Activated CD8-positive, alpha-beta memory T cell treated with anti-CD3 and anti-CD28 coated beads for 24 hours (primary cell): ENCODE data around the gene RPLP2.

ENCODE experiments used
- DNase-seq: peaks from one replicate; pipeline ENCODE4 v3.0.0-alpha.2; 2020

Gene RPLP2

GRCh38 chr11:826836-827145 lies 17.0 kb downstream of the RPLP2 start:
- no peak for DNase-seq

- DNase-seq = peak; percentile 70
Observed at GRCh38 chr11:827146-827896, 17.6 kb downstream of the RPLP2 start.

GRCh38 chr11:827897-828192 lies 18.1 kb downstream of the RPLP2 start, which contains the start of gene CRACR2B:
TSS of gene CRACR2B (plus strand) at chr11:827919. CDS start at chr11:828608, 689 bp downstream.
- no peak for DNase-seq

- DNase-seq = no peak
Observed at GRCh38 chr11:828506-829175, 18.9 kb downstream of the RPLP2 start.

GRCh38 chr11:829176-829846 lies 19.5 kb downstream of the RPLP2 start:
- peak; percentile 60 for DNase-seq

GRCh38 chr11:829847-830294 lies 20.1 kb downstream of the RPLP2 start:
- DNase-seq = peak; percentile 61

GRCh38 chr11:830295-831117 lies 20.7 kb downstream of the RPLP2 start:
- peak; percentile 84 for DNase-seq

- DNase-seq = peak; percentile 61
Observed at GRCh38 chr11:831118-831864, 21.5 kb downstream of the RPLP2 start.

GRCh38 chr11:831961-832528 lies 22.3 kb downstream of the RPLP2 start:
- DNase-seq = peak; percentile 61

GRCh38 chr11:832529-833113 lies 22.9 kb downstream of the RPLP2 start, which contains the start of gene CD151:
TSS of gene CD151 (plus strand) at chr11:832952. CDS start at chr11:836070, 3,118 bp downstream.
- DNase-seq = peak; percentile 79

GRCh38 chr11:833114-833791 lies 23.5 kb downstream of the RPLP2 start:
- peak; percentile 74 for DNase-seq

GRCh38 chr11:833849-834311 lies 24.1 kb downstream of the RPLP2 start:
- no peak for DNase-seq

- peak; percentile 64 for DNase-seq
Observed at GRCh38 chr11:834371-835316, 24.9 kb downstream of the RPLP2 start.

GRCh38 chr11:836274-836673 lies 26.5 kb downstream of the RPLP2 start:
- DNase-seq = no peak

- DNase-seq = no peak
Observed at GRCh38 chr11:836700-837099, 26.9 kb downstream of the RPLP2 start.

- peak; percentile 62 for DNase-seq
Observed at GRCh38 chr11:837189-837989, 27.6 kb downstream of the RPLP2 start.

- no peak for DNase-seq
Observed at GRCh38 chr11:837990-838307, 28.2 kb downstream of the RPLP2 start.

- DNase-seq = no peak
Observed at GRCh38 chr11:838441-839279, 28.9 kb downstream of the RPLP2 start.
